Activated T-cell treated with anti-CD3 and anti-CD28 coated beads, Interleukin-2, amount 50 U/mL, for 72 hours (primary cell): Measurements from ENCODE around the gene ANKS1B. TPM values are rescaled to one million over a fixed set of nuclear protein-coding genes. Genes with fewer than 3 reads are reported as not detected.

Experiments
- total RNA-seq, 2 donors: library from RNA; stranded (reverse); gene quantifications; one replicate each; pipeline ENCODE4 v1.2.3, GENCODE V29; 2022

Gene ANKS1B
- total RNA-seq, 2 donors from 2014 or later = 0.19 to 0.63 TPM

Other genes starting within 250 kb of the ANKS1B start
- gene BLTP3B, start 157.9 kb upstream of the ANKS1B start, total RNA-seq = 10 to 100 TPM; 44.7 to 48.9 TPM
- 10 to 100 TPM; 32.7 to 37.1 TPM for gene ACTR6, start 215.9 kb upstream of the ANKS1B start, total RNA-seq